Kidney (tissue), 14 donors: Measurements from ENCODE around the gene STEAP4. TPM values are rescaled to one million over a fixed set of nuclear protein-coding genes. Genes with fewer than 3 reads are reported as not detected.

Experiments
- DNase-seq, 5 donors: peaks; one replicate each; pipeline ENCODE4 v3.0.0-alpha.2; 2013 to 2020
- FAIRE-seq: peaks from 2 replicates; lab custom pipeline; 2012; peaks lifted over from hg19 to GRCh38; lab: Jason Lieb, UNC
- H3K27ac ChIP-seq, 2 donors: one replicate each; pipeline ENCODE4 v1.7.0; 2013; ENCODE audit warnings: low read depth in 2 of 2, low read length in 2 of 2, inconsistent platforms in 1 of 2
- H3K27me3 ChIP-seq: one replicate; pipeline ENCODE4 v1.7.1; 2013; ENCODE audit warnings: low read length, inconsistent platforms; ENCODE audit not compliant: control insufficient read depth, insufficient read depth
- H3K36me3 ChIP-seq, 3 donors: one replicate each; pipeline versions ENCODE4 v1.7.0 to v1.7.1; 2013; ENCODE audit warnings: low read length in 3 of 3, control low read depth in 1 of 3, inconsistent platforms in 1 of 3; ENCODE audit not compliant: insufficient read depth in 3 of 3, control insufficient read depth in 2 of 3
- H3K4me1 ChIP-seq, 3 donors: one replicate each; pipeline versions ENCODE4 v1.7.0 to v1.7.1; 2013; ENCODE audit warnings: low read length in 3 of 3, inconsistent platforms in 1 of 3, low read depth in 1 of 3; ENCODE audit not compliant: control insufficient read depth in 2 of 3, insufficient read depth in 2 of 3
- H3K4me3 ChIP-seq, 3 donors: one replicate each; pipeline versions ENCODE4 v1.7.0 to v1.8.1; 2013; ENCODE audit warnings: low read length in 3 of 3, control low read depth in 1 of 3, inconsistent platforms in 1 of 3
- H3K9ac ChIP-seq, 3 donors: one replicate each; pipeline versions ENCODE4 v1.7.0 to v1.7.1; 2013; ENCODE audit warnings: low read length in 3 of 3, control low read depth in 1 of 3, inconsistent platforms in 1 of 3
- H3K9me3 ChIP-seq, 3 donors: one replicate each; pipeline versions ENCODE4 v1.7.0 to v1.7.1; 2013; ENCODE audit warnings: low read length in 3 of 3, control low read depth in 1 of 3, inconsistent platforms in 1 of 3; ENCODE audit not compliant: control insufficient read depth in 2 of 3, insufficient read depth in 1 of 3
- CTCF ChIP-seq: IDR thresholded peaks from 3 replicates; pipeline ENCODE4 v1.5.1; 2012; ENCODE audit warnings: mild to moderate bottlenecking, moderate library complexity, borderline replicate concordance; ENCODE audit not compliant: insufficient read depth; ENCODE audit errors: extremely low read depth
- intact Hi-C: fragments of 100-400 bp; cut with DNase I; formaldehyde crosslinking; loops from one replicate; pipeline ENCODE4 v1.11.1; 2022
- polyA plus RNA-seq: library from polyadenylated mRNA; stranded (reverse); fragments of 350-450 nt; fragmentation: Illumina TruSeq; extraction: RNeasy Lipid Tissue Mini Kit (QIAGEN cat#74804); gene quantifications from one replicate; pipeline ENCODE4 v1.2.3, GENCODE V29; 2014; ENCODE audit warnings: low read depth, low replicate concordance; ENCODE audit not compliant: insufficient read depth
- total RNA-seq: library from RNA; stranded (reverse); fragmentation: NEBNext Ultra II Directional; extraction: Animal tissue kit (Norgen Biotek cat#: 25700); gene quantifications from one replicate; pipeline ENCODE4 v1.2.1, GENCODE V29; 2021
- donor health status: control.
- donor health status: control.
- donor health status: control.
- donor health status: control.
- donor health status: control.
- donor health status: DM: yes; HTN: yes; CAD: no.
- donor health status: Normal renal cell carcinoma (clear cell type).

The STEAP4 gene
- total and polyA plus RNA-seq, 2 donors from 2014 or later: 3.4 to 80.2 TPM

DNA sequence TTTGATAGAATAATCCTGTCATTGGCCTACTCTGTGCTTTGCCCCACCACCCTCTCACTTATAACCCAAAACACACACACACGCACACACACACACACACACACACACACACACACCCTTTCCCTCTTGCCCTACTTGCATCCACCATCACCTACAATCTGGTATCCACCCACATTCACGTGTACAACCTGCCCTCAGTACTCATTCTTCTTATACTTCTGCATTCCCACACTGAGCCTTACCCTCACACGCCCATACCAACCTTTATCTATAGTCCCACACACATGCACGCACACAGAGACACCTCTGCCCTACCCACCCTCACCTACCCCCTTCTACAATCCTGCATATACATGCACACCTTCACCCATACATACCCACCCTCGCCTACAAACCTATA is 76.0 kb downstream of the STEAP4 start:
- Histone ChIP-seq H3K9ac (no peak overlapping the region), H3K27me3 (no peaks in the 10 kb centered on the region), H3K4me3 (no peak overlapping the region), H3K36me3 (no peaks in the 10 kb centered on the region), H3K27ac (no peak overlapping the region), H3K4me1 (no peaks in the 10 kb centered on the region), H3K9me3 (no peaks in the 10 kb centered on the region)
- no peak for TF ChIP-seq CTCF
- DNase-seq: no peak
- intact Hi-C loops: no loop called here
- FAIRE-seq: no peak

DNA sequence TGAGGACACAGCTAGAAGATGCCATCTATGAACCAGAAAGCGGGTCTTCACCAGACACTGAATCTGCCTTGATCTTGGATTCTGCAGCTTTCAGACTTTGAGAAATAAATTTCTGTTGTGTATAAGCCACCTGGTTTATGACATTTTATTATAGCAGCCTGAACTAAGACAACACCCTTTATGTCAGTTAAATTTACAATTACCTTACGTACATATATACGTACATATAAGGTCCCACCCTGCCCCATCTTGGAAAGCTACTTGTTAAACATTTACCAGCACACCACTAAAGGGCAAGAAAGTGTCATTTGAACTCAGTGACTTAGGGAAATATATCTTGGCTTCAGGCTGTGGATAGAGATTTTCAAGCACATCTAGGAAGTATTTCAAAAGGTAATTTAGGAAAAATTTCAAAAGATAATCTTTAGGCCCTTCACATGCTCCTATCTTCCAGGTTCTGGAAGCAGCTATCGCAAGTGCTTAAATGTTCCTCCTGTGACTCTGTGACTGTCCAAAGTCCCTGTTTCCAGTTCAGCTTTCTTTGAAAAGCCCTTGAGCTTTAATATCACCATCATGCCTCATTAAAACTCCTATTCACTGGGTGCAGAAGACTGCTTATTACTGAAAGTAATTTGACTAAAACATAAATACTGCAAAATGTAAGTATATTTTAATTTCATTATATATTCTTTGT is 77.2 kb downstream of the STEAP4 start:
- intact Hi-C loops: no loop called here
- no peaks in the 10 kb centered on the region for H3K4me1 ChIP-seq
- DNase-seq (no peak), FAIRE-seq (no peak)
- H3K4me3 ChIP-seq: no peak overlapping the region
- no peak overlapping the region for H3K27ac ChIP-seq
- no peaks in the 10 kb centered on the region for H3K36me3 ChIP-seq
- TF ChIP-seq CTCF: no peak
- no peaks in the 10 kb centered on the region for H3K27me3 ChIP-seq
- H3K9ac ChIP-seq: no peak overlapping the region
- no peaks in the 10 kb centered on the region for H3K9me3 ChIP-seq

GRCh38 chr7:88226886-88227516 is 79.7 kb downstream of the STEAP4 start:
- H3K27me3 ChIP-seq: no peaks in the 10 kb centered on the region
- no peaks in the 10 kb centered on the region for H3K9me3 ChIP-seq
- no peaks in the 10 kb centered on the region for H3K36me3 ChIP-seq
- no peaks in the 10 kb centered on the region for H3K4me1 ChIP-seq
- no peak overlapping the region for H3K9ac ChIP-seq
- FAIRE-seq (peak; percentile 42), DNase-seq (peak in 3 of 5 donors; percentile 41 to 75 (median 51))
- H3K27ac ChIP-seq: no peak overlapping the region
- intact Hi-C loops: no loop called here
- no peak overlapping the region for H3K4me3 ChIP-seq
- TF ChIP-seq CTCF: no peak
